Skin of body (tissue), 2 donors: ENCODE measurements around the gene GFI1. TPM values are rescaled to one million over a fixed set of nuclear protein-coding genes. Genes with fewer than 3 reads are reported as not detected.
"Not testable (repeated sequence)": the region's sequence is repeated elsewhere in the genome, so short reads cannot be mapped to it uniquely, and the experiment has no call there.

Experiments used
- DNase-seq: peaks from one replicate; lab custom pipeline; 2025; lab: John Stamatoyannopoulos, UW
- total RNA-seq: library from RNA; depleted of rRNA; stranded (reverse); fragments of >200 nt; gene quantifications from one replicate; pipeline ENCODE4 v1.2.3, GENCODE V29; 2014

Gene GFI1
- 1.9 TPM for total RNA-seq

GRCh38 chr1:92486251-92487077 lies at the start of gene GFI1:
TSS of gene GFI1 (minus strand) at chr1:92486925. CDS start at chr1:92483487, 3,438 bp downstream.
- no peak for DNase-seq

- DNase-seq, result not testable (repeated sequence)
Measured at GRCh38 chr1:92532371-92532770, 45.6 kb upstream of the GFI1 start.

GRCh38 chr1:92531939-92532338 lies 45.2 kb upstream of the GFI1 start:
- DNase-seq, result not testable (repeated sequence)

- DNase-seq, result no peak
Measured at GRCh38 chr1:92527670-92528069, 40.9 kb upstream of the GFI1 start.

GRCh38 chr1:92524944-92525590 lies 38.3 kb upstream of the GFI1 start:
- not testable (repeated sequence) for DNase-seq

- DNase-seq, result no peak
Measured at GRCh38 chr1:92519043-92519442, 32.3 kb upstream of the GFI1 start.

GRCh38 chr1:92516574-92516973 lies 29.8 kb upstream of the GFI1 start:
- DNase-seq, result no peak

- no peak for DNase-seq
Measured at GRCh38 chr1:92515796-92516201, 29.1 kb upstream of the GFI1 start.

GRCh38 chr1:92511541-92511940 lies 24.8 kb upstream of the GFI1 start:
- DNase-seq, result no peak

- DNase-seq, result no peak
Measured at GRCh38 chr1:92509619-92510018, 22.9 kb upstream of the GFI1 start.

GRCh38 chr1:92505015-92505692 lies 18.4 kb upstream of the GFI1 start:
- no peak for DNase-seq

GRCh38 chr1:92504291-92505014 lies 17.7 kb upstream of the GFI1 start:
- DNase-seq, result no peak

GRCh38 chr1:92503926-92504285 lies 17.2 kb upstream of the GFI1 start:
- DNase-seq, result no peak

GRCh38 chr1:92503043-92503925 lies 16.6 kb upstream of the GFI1 start:
- DNase-seq, result no peak

GRCh38 chr1:92502247-92502646 lies 15.5 kb upstream of the GFI1 start:
- DNase-seq, result no peak

- no peak for DNase-seq
Measured at GRCh38 chr1:92500552-92500951, 13.8 kb upstream of the GFI1 start.

- DNase-seq, result no peak
Measured at GRCh38 chr1:92495392-92496063, 8.8 kb upstream of the GFI1 start.

- no peak for DNase-seq
Measured at GRCh38 chr1:92494485-92495141, 7.9 kb upstream of the GFI1 start.

- no peak for DNase-seq
Measured at GRCh38 chr1:92493139-92493538, 6.4 kb upstream of the GFI1 start.

GRCh38 chr1:92488832-92489231 lies 2.1 kb upstream of the GFI1 start:
- no peak for DNase-seq
